HG02870 (cell line): ENCODE measurements around the gene TESPA1.
A peak's percentile ranks its signal among the peaks of the same experiment; 100 is the strongest.
"Not testable (repeated sequence)": the region's sequence is repeated elsewhere in the genome, so short reads cannot be mapped to it uniquely, and the experiment has no call there.

Source experiments
- ATAC-seq: cut with Tn5 transposase; IDR thresholded peaks from one replicate; pipeline ENCODE4 v1.9.1; 2021; ENCODE audit warnings: mild to moderate bottlenecking, moderate library complexity; ENCODE audit not compliant: unreplicated experiment

Gene TESPA1

DNA sequence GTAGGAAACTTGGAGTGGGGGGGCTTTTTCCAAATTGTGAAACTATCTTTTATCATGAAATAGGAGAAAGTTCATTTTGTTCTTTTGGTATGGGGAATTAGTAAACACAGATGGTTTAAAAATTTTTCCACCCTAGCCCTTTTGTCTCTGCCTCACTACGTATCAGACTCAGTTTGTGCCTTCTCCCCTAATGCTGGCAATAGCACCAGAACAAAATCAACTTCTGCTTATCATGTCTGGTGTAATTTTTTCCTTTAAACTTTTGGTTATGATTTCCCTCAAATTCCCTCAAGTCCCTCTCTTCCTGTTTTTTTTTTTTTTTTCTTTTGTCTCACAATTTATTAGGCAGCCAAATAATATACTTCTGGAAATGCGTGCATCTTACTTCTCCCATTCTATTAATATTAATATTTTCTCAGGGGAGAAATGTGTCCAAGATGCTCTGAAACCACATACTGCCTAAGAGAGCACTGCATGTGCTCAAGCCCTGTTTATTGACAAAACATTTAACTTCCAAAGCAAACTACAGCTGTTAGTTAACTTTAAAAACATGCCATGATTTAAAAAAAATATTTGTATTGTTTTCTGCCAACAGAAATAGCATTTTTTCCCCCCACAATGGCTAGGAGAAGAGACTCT, 35.4 kb downstream of the TESPA1 start:
- no peak for ATAC-seq

DNA sequence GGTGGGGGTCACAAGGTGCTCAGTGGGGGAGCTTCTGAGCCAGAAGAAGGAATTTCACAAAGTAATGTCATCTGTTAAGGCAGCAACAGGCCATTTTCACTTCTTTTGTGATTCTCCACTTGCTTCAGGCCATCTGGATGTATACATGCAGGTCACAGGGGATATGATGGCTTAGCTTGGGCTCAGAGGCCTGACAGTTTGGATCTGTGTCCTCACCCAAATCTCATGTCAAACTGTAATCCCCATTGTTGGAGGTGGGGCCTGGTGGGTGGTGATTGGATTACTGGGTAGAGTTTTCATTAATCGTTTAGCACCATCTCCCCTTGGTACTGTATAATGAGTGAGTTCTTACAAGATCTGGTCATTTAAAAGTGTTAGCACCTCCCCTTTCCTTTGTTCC, 36.4 kb downstream of the TESPA1 start:
- ATAC-seq: no peak

DNA sequence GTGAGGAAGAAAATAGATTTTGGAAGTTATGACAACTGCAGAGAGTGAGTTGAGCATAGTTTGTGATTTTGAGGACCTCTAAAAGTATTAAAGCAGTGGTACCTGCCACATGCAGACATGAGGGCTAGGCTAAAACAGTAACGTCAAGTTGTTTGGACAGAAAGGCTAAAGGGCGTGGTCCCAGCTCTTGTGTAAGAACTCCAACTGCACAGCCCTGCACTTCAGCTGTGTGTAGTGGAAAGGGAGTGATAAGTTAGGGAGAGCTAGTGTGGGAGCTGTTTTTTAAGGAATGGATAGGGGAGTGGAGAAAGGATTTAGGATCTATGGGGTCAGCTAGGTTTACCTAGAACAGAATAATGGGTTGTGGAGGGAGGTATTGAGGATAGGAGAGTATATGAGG, 39.5 kb downstream of the TESPA1 start:
- no peak for ATAC-seq

DNA sequence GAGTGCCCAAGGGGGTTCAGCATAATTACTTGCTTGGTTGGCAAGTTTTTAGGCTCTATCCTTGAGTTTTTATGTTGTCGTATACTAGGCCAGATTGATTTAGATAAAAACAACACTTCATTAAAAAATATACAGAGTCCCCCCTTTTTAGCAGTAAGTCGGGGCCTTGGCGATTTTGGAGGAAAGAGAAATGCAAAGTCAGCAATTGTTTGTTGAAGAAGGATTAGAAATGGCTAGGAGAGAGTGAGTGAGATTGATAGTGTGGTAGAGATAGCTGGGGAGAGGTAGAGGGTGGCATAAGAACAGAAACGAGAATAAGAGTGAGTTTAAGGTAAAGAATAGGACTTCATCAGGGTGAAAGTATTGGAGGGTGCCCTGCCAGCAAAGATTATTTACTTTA, 41.3 kb downstream of the TESPA1 start:
- ATAC-seq: not testable (repeated sequence)

DNA sequence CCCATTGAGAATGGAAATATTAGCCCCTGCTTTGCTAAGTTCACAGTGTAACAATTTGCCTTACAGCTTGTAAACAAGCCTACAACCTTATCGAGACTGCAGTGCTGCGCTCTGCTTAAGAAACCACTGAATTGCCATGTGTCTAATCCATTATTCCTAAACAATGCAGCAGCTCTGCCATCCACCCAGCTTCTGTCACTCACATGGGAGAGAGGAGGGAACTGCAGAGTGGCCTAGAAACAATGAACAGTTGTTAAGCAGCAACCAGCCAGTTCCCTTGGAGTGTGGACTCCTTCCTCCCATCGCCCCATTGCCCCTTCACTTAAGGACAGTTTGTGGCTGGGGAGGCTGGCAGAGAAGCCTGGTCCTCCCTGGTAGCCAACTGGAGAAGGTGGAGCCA, 42.9 kb downstream of the TESPA1 start:
- ATAC-seq: no peak

DNA sequence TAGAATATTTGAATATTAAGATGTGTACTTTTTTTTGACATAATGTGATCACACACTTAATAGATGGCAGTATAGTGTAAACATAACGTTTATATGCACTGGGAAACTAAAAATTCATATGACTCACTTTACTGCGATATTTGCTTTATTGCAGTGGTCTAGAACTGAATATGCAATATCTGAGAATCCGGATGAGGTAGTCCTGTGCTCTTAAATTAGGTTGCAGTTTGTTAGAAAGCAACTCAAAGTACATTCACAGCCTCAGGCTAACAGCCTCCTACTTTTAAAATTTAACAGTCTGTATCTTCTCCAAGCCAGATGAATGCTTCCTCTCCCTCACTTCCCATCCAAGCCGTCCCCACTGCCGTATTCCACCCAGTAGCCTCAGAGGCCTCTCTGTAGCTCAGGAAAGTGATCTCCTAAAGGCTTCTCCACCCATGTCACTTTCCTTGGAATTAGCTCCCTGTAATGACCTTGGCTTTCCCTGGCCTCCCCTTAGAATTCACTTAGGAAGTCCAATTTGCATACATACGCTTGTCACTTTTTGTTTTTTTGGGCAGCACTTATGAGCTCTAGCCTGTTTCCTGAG, 43.7 kb downstream of the TESPA1 start:
- ATAC-seq: no peak

DNA sequence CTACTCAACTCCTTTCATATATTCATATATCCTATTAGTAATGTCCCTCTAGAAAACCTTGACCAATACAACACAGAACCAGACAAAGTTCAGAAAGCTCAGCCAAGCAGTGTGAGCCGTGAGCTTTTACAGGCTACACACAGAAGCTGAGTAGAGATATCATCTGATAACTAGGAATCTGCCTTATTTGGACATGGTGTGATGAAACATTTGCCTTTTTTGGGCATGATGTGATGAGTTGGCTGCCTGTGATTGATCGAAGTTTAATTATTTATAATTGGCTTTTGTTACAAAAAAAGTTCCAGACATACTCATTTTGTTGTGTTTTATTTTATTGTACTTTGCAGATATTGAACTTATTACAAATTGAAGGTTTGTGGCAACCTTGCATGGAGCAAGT, 46.6 kb downstream of the TESPA1 start:
- ATAC-seq: no peak

DNA sequence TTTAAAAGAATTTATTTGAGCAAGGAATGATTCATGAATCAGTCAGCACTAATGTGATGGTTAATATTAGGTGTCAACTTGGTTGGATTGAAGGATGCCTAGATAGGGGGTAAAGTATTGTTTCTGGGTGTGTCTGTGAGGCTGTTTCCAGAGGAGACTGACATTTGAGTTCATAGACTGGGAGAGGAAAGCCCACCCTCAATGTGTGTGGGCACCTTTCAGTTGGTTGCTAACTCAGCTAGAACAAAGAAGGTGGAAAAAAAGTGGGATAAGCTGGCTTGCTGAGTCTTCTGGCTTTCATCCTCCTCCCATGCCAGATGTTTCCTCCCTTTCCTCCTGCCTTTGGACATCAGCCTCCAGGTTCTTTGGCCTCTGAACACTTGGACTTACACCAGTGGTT, 47.2 kb downstream of the TESPA1 start:
- ATAC-seq: no peak

DNA sequence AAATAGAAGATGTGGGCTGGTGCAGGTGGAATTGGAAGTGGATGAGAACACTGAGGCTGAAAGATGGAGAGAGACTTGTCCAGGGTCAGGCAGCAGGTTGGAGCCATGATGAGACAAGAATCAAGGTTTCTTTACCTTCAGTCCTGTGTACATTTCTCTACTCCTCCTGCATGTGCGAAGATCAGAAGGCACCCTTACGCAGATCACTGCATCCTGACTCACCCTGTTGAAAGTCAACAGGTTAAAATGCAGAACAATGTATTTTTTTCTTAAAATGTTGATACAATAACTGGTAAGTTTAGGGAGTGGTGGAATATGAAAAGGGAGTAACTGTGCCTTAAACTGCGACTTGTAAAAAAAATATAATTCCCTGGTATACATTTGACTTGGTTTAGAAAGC, 47.8 kb downstream of the TESPA1 start:
- no peak for ATAC-seq

DNA sequence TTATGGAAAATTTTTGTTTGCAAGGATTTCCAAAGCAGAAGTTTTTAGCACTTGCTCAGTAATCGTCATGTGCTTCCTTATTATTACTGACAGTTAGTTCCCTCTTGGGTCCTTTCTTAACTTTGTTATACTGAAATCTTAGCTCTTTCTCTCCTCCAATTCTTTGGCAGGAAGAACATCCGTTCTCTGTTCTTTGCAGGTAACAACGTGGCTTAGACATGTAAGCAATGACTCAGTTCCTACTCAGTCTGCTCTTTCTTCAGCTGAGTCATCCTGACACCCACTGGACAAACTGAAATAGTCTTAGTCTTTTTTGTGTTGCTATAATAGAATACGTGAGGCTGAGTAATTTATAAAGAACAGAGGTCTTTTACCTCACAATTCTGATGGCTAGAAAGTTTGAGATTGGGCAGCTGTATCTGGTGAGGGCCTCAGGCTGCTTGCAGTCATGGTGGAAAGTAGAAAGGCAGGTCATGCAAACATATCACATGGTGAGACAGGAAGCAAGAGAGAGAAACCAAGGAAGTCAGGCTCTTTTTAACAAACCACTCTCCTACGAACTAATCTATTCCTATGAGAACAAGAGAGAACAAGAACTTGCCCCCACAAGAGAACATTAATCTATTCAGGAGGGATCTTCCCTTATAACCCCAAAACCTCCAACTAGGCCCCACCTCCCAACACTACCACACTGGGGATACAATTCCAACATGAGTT, 49.2 kb downstream of the TESPA1 start:
- peak; percentile 99 for ATAC-seq

DNA sequence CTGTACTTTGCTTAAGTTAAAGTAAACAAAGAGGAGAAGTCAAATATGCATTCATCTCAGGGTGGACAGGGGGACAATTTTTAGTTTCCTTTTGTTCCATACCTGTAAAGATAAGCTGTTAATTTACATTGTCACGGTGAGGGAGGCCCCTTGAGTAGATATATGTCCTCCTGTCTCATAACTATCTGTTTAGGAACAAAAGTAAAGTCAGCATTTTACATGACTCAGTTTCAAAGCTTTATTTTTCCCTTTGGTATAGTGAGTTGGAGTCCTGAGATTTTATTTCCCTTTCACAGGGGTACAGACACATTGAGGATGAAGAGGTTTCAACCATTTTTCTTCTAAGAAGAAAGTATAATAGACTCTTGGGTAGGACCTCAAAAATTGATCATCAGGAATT, 50.1 kb downstream of the TESPA1 start:
- no peak for ATAC-seq

DNA sequence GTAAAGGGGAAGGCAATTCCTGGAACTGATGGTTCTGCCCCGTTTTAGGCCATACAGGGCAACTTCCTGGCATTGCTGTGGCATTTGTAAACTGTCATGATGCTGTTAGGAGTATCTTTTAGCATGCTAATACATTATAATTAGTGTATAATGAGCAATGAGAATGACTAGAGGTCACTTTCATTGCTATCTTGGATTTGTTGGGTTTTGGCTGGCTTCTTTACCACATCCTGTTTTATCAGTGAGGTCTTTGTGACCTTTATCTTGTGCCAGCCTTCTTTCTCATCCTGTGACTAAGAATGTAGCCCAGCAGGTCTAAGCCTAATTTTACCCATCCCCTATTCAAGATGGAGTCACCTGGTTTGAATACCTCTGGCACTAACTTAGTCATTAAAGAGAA, 51.2 kb downstream of the TESPA1 start:
- ATAC-seq: no peak

DNA sequence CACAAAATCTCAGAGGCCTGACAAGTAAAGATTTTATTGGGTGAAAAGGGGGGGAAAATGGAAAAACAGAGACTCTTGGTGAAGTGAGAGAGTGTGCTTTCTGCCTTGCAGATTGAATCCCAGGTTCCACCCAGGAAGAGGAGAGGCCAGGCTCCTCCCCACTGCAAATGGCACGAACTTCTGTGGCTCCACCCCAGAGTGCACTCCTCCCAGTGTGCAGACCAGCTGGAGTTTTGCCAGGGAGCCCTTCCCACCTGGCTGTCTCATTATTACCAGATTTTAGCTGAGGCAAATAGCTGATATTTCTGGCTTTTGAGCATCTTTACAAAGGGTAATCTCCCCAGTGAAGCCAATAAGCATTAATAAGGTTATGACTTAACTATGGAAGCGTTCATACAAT, 51.9 kb downstream of the TESPA1 start:
- no peak for ATAC-seq

DNA sequence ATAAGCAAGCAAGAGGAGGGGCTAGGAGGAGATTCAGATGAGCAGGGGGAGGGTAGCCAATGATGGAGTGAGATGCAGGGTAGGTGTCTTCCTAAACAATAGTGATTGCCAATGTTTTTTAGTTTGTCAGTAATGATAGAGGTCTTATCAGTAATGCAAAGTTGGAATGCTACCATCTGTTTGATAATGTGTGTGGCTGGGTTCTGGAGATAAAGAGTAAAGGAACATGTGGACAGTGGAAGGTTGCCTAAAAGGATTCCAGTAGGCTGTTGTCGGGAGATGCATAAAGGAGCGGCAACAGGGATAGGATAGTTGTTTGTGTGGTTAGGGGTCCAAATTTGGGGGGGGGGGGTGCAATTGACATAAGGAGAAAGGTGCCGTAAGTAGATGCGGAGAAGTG, 52.5 kb downstream of the TESPA1 start:
- no peak for ATAC-seq

DNA sequence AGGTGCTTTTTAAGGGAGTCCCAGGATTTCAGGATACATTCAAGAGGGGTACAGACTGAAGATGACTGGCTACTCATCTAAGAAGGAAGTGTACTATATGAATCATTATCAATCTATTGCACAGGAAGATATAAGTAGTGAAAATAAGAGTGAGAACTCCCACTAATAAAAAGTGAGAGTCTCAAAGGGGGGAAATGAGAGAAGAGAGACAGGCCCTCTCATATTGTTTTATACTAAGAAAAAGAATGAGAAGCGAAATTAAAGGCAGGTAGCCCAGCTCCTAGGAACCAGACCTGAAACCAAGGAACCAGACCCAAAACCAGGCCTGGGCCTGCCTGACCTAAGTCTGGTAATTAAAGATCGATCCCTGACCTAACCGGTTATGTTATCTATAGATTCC, 54.6 kb downstream of the TESPA1 start:
- no peak for ATAC-seq

DNA sequence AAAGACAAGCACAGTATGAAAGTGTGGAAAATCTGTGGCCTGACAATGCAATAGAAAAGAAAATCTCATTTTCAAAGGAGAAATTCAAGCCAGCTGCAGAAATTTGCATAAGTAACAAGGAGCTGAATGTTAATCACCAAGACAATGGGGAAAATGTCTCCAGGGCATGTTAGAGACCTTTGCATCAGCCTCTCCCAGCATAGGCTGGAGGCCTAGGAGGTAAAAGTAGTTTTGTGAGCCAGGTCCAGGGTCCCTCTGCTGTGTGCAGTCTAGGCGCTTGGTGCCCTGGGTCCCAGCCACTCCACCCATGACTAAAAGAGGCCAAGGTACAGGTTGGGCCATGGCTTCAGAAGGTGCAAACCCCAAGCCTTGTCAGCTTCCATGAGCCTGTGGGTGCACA, 58.3 kb downstream of the TESPA1 start:
- no peak for ATAC-seq

DNA sequence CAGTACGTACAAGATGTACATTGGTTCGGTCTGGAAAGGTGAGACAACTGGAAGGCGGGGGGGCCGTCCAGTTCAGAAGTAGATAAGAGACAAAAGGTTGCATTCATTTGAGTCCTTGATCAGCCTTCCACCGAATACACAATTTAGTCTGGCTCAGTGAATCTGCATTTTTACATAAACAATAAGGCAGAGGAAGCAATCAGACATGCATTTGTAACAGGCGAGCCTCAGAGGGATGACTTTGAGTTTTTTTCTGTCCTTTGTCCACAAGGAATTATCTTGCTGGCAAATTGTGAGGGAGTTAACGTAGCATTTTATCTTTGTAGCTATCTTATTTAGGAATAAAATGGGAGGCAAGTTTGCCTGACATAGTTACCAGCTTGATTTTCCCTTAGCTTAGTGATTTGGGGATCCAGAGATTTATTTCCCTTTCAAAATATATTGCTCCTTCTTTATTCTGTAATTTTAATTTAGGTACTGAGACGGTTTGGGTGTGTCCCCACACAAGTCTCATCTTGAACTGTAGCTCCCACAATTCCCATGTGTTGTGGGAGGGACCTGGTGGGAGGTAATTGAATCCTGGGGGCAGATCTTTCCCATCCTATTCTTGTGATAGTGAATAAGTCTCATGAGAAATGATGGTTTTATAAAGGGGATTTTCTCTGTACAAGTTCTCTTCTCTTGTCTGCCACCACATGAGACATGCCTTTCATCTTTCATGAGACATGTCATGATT, 59.4 kb downstream of the TESPA1 start:
- ATAC-seq: no peak

DNA sequence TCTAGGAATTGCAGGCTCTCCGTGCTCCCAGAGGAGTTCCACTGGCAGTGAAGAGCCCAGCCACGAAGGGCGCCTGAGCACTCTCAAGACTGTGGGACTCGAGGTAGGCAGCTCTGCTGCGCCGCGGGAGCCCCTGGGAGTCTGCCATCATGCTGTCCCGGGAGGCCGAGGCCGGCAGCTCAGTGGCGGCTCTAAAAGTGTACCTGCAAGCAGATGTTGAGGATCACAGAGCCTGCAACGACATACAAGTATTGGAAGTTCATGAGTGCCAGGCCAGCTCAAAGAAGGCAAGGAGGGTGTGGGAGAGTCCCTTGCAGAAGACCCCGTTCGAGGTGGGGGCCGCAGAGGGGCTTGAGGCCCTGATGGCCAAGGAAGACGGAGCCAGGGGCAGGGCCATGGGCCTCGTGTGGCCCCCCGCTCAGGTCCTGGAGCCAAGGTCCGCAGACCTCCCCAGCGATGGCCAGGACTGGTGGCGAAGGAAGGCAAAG, 67.5 kb downstream of the TESPA1 start:
- ATAC-seq: no peak
